K562 (cell line): ENCODE data around the gene DAGLB. TPM values are rescaled to one million over a fixed set of nuclear protein-coding genes. Genes with fewer than 3 reads are reported as not detected.
A peak's percentile ranks its signal among the peaks of the same experiment; 100 is the strongest.

ENCODE experiments used
- BMI1 ChIP-seq: fragments of 150-350 bp; IDR thresholded peaks from 2 replicates; pipeline ENCODE4 v1.6.1; 2014; ENCODE audit warnings: low read length
- CCNT2 ChIP-seq: IDR thresholded peaks from 2 replicates; pipeline ENCODE4 v1.6.1; 2011; ENCODE audit warnings: borderline replicate concordance, low read depth, mild to moderate bottlenecking, moderate library complexity, mixed read lengths, low read length; ENCODE audit not compliant: insufficient read length; ENCODE audit errors: extremely low read depth
- CGGBP1 ChIP-seq: fragments of 250-450 bp; sonication (Bioruptor Pico); IDR thresholded peaks from 2 replicates; pipeline ENCODE4 v1.9.0; 2021; ENCODE audit warnings: mild to moderate bottlenecking
- CLOCK ChIP-seq: fragments of 250-450 bp; sonication (Bioruptor Pico); IDR thresholded peaks from 2 replicates; pipeline ENCODE4 v1.4.0; 2020; ENCODE audit warnings: mild to moderate bottlenecking, moderate library complexity, borderline replicate concordance
- CSDE1 ChIP-seq, 2 experiments: fragments of 450-650 bp; IDR thresholded peaks; 2 replicates each; pipeline ENCODE4 v1.6.1; 2016; ENCODE audit warnings: mild to moderate bottlenecking in 1 of 2
- DDX20 ChIP-seq: fragments of 450-650 bp; IDR thresholded peaks from 2 replicates; pipeline ENCODE4 v1.6.1; 2016; ENCODE audit warnings: missing genetic modification characterization, low read depth, mild to moderate bottlenecking, missing compliant biosample characterization, moderate library complexity
- DPF2 ChIP-seq: fragments of 450-650 bp; IDR thresholded peaks from 2 replicates; pipeline ENCODE4 v1.6.1; 2016
- EP400 ChIP-seq: fragments of 450-650 bp; IDR thresholded peaks from 2 replicates; pipeline ENCODE4 v1.6.1; 2017; ENCODE audit warnings: antibody characterized with exemption, mild to moderate bottlenecking, moderate library complexity
- FOXA1 ChIP-seq: fragments of 450-650 bp; IDR thresholded peaks from 2 replicates; pipeline ENCODE4 v1.6.1; 2016; ENCODE audit warnings: mild to moderate bottlenecking, borderline replicate concordance
- HNRNPLL ChIP-seq: fragments of 200-400 bp; formaldehyde crosslinking; IDR thresholded peaks from 2 replicates; pipeline ENCODE4 v1.6.1; 2017; ENCODE audit warnings: low read length, low read depth, mild to moderate bottlenecking; ENCODE audit not compliant: poor library complexity, severe bottlenecking
- KAT8 ChIP-seq: fragments of 450-650 bp; IDR thresholded peaks from 2 replicates; pipeline ENCODE4 v1.6.1; 2016; ENCODE audit warnings: low read depth, mild to moderate bottlenecking
- LCOR ChIP-seq: sonication (generic); formaldehyde crosslinking; IDR thresholded peaks from 2 replicates; pipeline ENCODE4 v1.8.0; 2022; ENCODE audit warnings: mild to moderate bottlenecking, missing genetic modification reagents
- MAZ ChIP-seq, 2 experiments: fragments of 450-650 bp in 1 of 2; sonication (generic) in 1 of 2; formaldehyde crosslinking; IDR thresholded peaks in 1 of 2; conservative IDR thresholded peaks in 1 of 2; 2 replicates each; pipeline versions ENCODE4 v1.4.0 to v1.5.0; 2020; ENCODE audit warnings: mild to moderate bottlenecking in 1 of 2, missing genetic modification reagents in 1 of 2
- MCM2 ChIP-seq: fragments of 450-650 bp; IDR thresholded peaks from 2 replicates; pipeline ENCODE4 v1.6.1; 2017; ENCODE audit warnings: low read depth, mild to moderate bottlenecking
- SP2 ChIP-seq: IDR thresholded peaks from 2 replicates; pipeline ENCODE4 v1.6.1; 2011; ENCODE audit warnings: mild to moderate bottlenecking, low read depth, low read length, moderate library complexity; ENCODE audit not compliant: poor library complexity, severe bottlenecking; ENCODE audit errors: extremely low read depth
- SPI1 ChIP-seq: IDR thresholded peaks from 2 replicates; pipeline ENCODE4 v1.6.1; 2011; ENCODE audit warnings: low read depth, low read length, control low read depth, borderline replicate concordance
- TAF9B ChIP-seq: fragments of 450-650 bp; IDR thresholded peaks from 2 replicates; pipeline ENCODE4 v1.6.1; 2018; ENCODE audit warnings: mild to moderate bottlenecking; ENCODE audit not compliant: partially characterized antibody
- TCF7 ChIP-seq: sonication (generic); IDR thresholded peaks from 2 replicates; pipeline ENCODE4 v1.6.1; 2016; ENCODE audit warnings: antibody characterized with exemption, borderline replicate concordance
- ZNF717 ChIP-seq: fragments of 250-450 bp; sonication (Bioruptor Pico); IDR thresholded peaks from 2 replicates; pipeline ENCODE4 v1.5.0; 2021
- ZNF75A ChIP-seq: fragments of 450-650 bp; formaldehyde crosslinking; IDR thresholded peaks from 2 replicates; pipeline ENCODE4 v1.4.0; 2020; ENCODE audit warnings: mild to moderate bottlenecking
- polyA plus RNA-seq, 8 experiments: library from polyadenylated mRNA; depleted of rRNA in 4 of 8; stranded (reverse) in 5 of 8; unstranded in 3 of 8; fragments of >200 nt; fragmentation: Nextera tagmentation in 2 of 8; fragmentation: Illumina TruSeq in 1 of 8; extraction: Ambion mirVana in 2 of 8; extraction: Trizol in 1 of 8; gene quantifications; 2 replicates each; pipeline versions ENCODE4 v1.2.1 to v1.2.3, GENCODE V29; 2011 to 2014; ENCODE audit warnings: inconsistent platforms in 1 of 8, missing spikeins in 1 of 8
- total RNA-seq, 7 experiments: library from RNA; depleted of rRNA in 6 of 7; stranded (reverse); fragments of >200 nt in 6 of 7; fragmentation: Illumina TruSeq in 2 of 7; extraction: Trizol in 2 of 7; gene quantifications; 2 replicates each; pipeline versions ENCODE4 v1.2.1 to v1.2.3, GENCODE V29; 2011 to 2021; ENCODE audit warnings: low replicate concordance in 1 of 7
- TF ChIP-seq, protein P1 (sequence below): sonication (generic); formaldehyde crosslinking; IDR thresholded peaks from 2 replicates; pipeline ENCODE4 v1.8.0; 2023; ENCODE audit warnings: missing genetic modification reagents, mild to moderate bottlenecking, borderline replicate concordance

DAGLB gene
- total and polyA plus RNA-seq, 9 of the 15 experiments (the other 6 are each of a cell fraction or from before 2014, with no cell fraction given), result 0.92 to 16.4 (median 9.3) TPM

DNA sequence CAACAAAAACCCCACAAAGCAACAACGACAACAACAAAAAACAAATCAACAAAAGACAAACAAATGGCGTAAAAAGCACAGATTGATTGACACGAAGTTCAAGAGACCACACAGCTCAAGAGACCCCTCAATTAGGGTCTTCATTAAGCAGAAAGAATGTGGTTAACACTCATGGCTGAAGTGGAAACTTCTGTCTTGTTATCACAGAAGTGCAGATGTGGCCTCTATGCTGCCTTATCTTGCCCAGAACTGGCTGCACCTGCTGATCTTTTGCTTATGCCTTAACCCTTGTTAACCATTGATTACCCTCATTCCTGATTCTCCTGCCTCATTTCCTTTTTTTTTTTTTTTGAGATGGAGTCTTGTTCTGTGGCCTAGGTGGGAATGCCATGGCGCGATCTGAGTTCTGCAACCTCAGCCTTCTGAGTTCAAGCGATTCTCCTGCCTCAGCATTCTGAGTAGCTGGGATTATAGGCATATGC lies 3.5 kb upstream of the DAGLB start (continued):
- TF ChIP-seq, protein P1, sequence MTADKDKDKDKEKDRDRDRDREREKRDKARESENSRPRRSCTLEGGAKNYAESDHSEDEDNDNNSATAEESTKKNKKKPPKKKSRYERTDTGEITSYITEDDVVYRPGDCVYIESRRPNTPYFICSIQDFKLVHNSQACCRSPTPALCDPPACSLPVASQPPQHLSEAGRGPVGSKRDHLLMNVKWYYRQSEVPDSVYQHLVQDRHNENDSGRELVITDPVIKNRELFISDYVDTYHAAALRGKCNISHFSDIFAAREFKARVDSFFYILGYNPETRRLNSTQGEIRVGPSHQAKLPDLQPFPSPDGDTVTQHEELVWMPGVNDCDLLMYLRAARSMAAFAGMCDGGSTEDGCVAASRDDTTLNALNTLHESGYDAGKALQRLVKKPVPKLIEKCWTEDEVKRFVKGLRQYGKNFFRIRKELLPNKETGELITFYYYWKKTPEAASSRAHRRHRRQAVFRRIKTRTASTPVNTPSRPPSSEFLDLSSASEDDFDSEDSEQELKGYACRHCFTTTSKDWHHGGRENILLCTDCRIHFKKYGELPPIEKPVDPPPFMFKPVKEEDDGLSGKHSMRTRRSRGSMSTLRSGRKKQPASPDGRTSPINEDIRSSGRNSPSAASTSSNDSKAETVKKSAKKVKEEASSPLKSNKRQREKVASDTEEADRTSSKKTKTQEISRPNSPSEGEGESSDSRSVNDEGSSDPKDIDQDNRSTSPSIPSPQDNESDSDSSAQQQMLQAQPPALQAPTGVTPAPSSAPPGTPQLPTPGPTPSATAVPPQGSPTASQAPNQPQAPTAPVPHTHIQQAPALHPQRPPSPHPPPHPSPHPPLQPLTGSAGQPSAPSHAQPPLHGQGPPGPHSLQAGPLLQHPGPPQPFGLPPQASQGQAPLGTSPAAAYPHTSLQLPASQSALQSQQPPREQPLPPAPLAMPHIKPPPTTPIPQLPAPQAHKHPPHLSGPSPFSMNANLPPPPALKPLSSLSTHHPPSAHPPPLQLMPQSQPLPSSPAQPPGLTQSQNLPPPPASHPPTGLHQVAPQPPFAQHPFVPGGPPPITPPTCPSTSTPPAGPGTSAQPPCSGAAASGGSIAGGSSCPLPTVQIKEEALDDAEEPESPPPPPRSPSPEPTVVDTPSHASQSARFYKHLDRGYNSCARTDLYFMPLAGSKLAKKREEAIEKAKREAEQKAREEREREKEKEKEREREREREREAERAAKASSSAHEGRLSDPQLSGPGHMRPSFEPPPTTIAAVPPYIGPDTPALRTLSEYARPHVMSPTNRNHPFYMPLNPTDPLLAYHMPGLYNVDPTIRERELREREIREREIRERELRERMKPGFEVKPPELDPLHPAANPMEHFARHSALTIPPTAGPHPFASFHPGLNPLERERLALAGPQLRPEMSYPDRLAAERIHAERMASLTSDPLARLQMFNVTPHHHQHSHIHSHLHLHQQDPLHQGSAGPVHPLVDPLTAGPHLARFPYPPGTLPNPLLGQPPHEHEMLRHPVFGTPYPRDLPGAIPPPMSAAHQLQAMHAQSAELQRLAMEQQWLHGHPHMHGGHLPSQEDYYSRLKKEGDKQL (CRISPR knock-in tag), result 0 out of 2 replicates have a peak, but pooled peaks have one; percentile 76
- peak; percentile 99 for TF ChIP-seq DPF2
- TF ChIP-seq EP400, result 0 out of 2 replicates have a peak, but pooled peaks have one; percentile 40
- no peak for TF ChIP-seq DDX20
- no peak for TF ChIP-seq HNRNPLL
- TF ChIP-seq BMI1, result no peak
- no peak for TF ChIP-seq KAT8
- peak; percentile 91 for TF ChIP-seq LCOR (CRISPR knock-in tag)
- no peak for TF ChIP-seq TAF9B
- no peak for TF ChIP-seq MCM2
- TF ChIP-seq CCNT2, result peak; percentile 99
- TF ChIP-seq CSDE1 (IDR thresholded peaks at IDR 0.05), result no peak
- TF ChIP-seq CGGBP1, result no peak
- no peak for TF ChIP-seq CLOCK (CRISPR knock-in tag)
- 0 out of 4 replicates have a peak, but pooled peaks of 1 of the 2 experiments have one; percentile 27 for TF ChIP-seq MAZ (CRISPR knock-in tag; conservative IDR thresholded peaks at IDR 0.05 in 1 of 2, IDR thresholded peaks at IDR 0.05 in 1 of 2)
- no peak for TF ChIP-seq TCF7
- TF ChIP-seq FOXA1, result no peak
- TF ChIP-seq ZNF717 (CRISPR knock-in tag), result no peak
- TF ChIP-seq SP2, result no peak
- peak; percentile 52; the same call in 1 of the 2 replicates for TF ChIP-seq SPI1
- TF ChIP-seq ZNF75A (CRISPR knock-in tag), result no peak
